ENCODE data around the gene GLI3.

The GLI3 gene

GRCh38 chr7:42033480-42033879 lies 203.5 kb downstream of the GLI3 start:
- DNase-seq (ENCODE audit: low read depth) = no peak

GRCh38 chr7:42029405-42029804 lies 207.6 kb downstream of the GLI3 start:
- DNase-seq (ENCODE audit: low read depth) = no peak

GRCh38 chr7:42027521-42027920 lies 209.5 kb downstream of the GLI3 start:
- DNase-seq (ENCODE audit: low read depth) = no peak

GRCh38 chr7:42026622-42027197 lies 210.3 kb downstream of the GLI3 start:
- DNase-seq (ENCODE audit: low read depth) = no peak

- no peak for DNase-seq (ENCODE audit: low read depth)
Measured at GRCh38 chr7:42025635-42026375, 211.2 kb downstream of the GLI3 start.

- no peak for DNase-seq (ENCODE audit: low read depth)
Measured at GRCh38 chr7:42024537-42024936, 212.5 kb downstream of the GLI3 start.

GRCh38 chr7:42023262-42023661 lies 213.7 kb downstream of the GLI3 start:
- DNase-seq (ENCODE audit: low read depth) = no peak

- DNase-seq (ENCODE audit: low read depth) = no peak
Measured at GRCh38 chr7:42022791-42023190, 214.2 kb downstream of the GLI3 start.

GRCh38 chr7:42022056-42022455 lies 215.0 kb downstream of the GLI3 start:
- DNase-seq (ENCODE audit: low read depth) = no peak

- DNase-seq (ENCODE audit: low read depth) = no peak
Measured at GRCh38 chr7:42021631-42022030, 215.4 kb downstream of the GLI3 start.

GRCh38 chr7:42020061-42020460 lies 216.9 kb downstream of the GLI3 start:
- peak; percentile 17 for DNase-seq (ENCODE audit: low read depth)

- no peak for DNase-seq (ENCODE audit: low read depth)
Measured at GRCh38 chr7:42017349-42017986, 219.5 kb downstream of the GLI3 start.

- DNase-seq (ENCODE audit: low read depth) = no peak
Measured at GRCh38 chr7:42016517-42016916, 220.5 kb downstream of the GLI3 start.

- peak; percentile 49 for DNase-seq (ENCODE audit: low read depth)
Measured at GRCh38 chr7:42014625-42015618, 222.1 kb downstream of the GLI3 start.

- DNase-seq (ENCODE audit: low read depth) = no peak
Measured at GRCh38 chr7:42012786-42013360, 224.1 kb downstream of the GLI3 start.

- DNase-seq (ENCODE audit: low read depth) = no peak
Measured at GRCh38 chr7:42012313-42012712, 224.7 kb downstream of the GLI3 start.

GRCh38 chr7:42011846-42012245 lies 225.2 kb downstream of the GLI3 start:
- DNase-seq (ENCODE audit: low read depth) = no peak

GRCh38 chr7:42010751-42011150 lies 226.3 kb downstream of the GLI3 start:
- DNase-seq (ENCODE audit: low read depth) = no peak

- DNase-seq (ENCODE audit: low read depth) = no peak
Measured at GRCh38 chr7:42006801-42007513, 230.1 kb downstream of the GLI3 start.

- DNase-seq (ENCODE audit: low read depth) = no peak
Measured at GRCh38 chr7:42002654-42003053, 234.4 kb downstream of the GLI3 start.

GRCh38 chr7:41999736-42000283 lies 237.2 kb downstream of the GLI3 start:
- DNase-seq (ENCODE audit: low read depth) = no peak
